ENCODE results near the gene ACSS1.

ACSS1 gene

DNA sequence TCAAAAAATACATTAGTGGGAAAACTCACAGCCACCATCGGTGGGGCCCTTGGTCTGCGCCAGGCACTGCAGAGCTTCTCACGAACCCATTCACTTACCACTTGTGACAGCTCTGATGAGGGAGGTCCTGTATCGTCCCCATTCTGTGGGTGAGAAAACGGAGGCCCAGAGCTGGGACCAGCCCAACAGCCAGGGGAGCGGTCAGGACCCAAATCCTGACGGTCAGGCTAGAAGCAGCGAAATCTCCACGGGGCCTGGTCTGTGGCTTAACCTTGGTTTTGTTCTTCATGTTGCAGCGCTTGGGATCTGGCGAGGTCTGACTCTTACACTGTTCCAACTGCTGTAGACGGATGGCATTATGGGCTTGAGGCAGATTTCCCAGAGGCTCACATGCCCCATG is 31.7 kb upstream of the ACSS1 start:
- H3K4me3 ChIP-seq (replicated peaks in 1 of 2; ENCODE audit: low read depth in 2 of 2, low read length in 2 of 2), result no peak overlapping the region
- DNase-seq (ENCODE audit: low read depth in 2 of 2), result no peak
- TF ChIP-seq, protein P1, sequence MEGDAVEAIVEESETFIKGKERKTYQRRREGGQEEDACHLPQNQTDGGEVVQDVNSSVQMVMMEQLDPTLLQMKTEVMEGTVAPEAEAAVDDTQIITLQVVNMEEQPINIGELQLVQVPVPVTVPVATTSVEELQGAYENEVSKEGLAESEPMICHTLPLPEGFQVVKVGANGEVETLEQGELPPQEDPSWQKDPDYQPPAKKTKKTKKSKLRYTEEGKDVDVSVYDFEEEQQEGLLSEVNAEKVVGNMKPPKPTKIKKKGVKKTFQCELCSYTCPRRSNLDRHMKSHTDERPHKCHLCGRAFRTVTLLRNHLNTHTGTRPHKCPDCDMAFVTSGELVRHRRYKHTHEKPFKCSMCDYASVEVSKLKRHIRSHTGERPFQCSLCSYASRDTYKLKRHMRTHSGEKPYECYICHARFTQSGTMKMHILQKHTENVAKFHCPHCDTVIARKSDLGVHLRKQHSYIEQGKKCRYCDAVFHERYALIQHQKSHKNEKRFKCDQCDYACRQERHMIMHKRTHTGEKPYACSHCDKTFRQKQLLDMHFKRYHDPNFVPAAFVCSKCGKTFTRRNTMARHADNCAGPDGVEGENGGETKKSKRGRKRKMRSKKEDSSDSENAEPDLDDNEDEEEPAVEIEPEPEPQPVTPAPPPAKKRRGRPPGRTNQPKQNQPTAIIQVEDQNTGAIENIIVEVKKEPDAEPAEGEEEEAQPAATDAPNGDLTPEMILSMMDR (IDR thresholded peaks at IDR 0.05; ENCODE audit: low read depth, low read length), result no peak

DNA sequence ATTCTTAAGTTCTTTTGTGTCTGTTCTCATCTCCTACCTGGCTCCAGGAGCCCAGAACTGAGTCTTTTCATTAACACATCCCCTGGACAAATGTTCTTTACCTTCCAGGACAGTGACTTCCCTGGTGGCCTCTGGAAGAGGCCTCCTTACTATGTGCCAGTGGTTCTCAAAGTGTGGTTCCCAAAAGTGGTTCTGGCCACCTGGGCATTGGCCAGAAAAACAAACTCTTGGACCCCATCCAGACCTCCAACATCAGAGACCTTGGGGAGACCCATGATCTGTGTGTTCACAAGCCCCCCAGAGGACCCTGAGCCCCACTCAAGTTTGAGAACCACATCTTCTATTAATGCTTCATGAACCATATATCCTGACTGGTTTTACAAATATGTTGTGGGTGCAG is 31.2 kb upstream of the ACSS1 start:
- H3K4me3 ChIP-seq (replicated peaks in 1 of 2; ENCODE audit: low read depth in 2 of 2, low read length in 2 of 2), result no peak overlapping the region
- no peak for DNase-seq (ENCODE audit: low read depth in 2 of 2)
- TF ChIP-seq, protein P1 (IDR thresholded peaks at IDR 0.05; ENCODE audit: low read depth, low read length), result no peak

DNA sequence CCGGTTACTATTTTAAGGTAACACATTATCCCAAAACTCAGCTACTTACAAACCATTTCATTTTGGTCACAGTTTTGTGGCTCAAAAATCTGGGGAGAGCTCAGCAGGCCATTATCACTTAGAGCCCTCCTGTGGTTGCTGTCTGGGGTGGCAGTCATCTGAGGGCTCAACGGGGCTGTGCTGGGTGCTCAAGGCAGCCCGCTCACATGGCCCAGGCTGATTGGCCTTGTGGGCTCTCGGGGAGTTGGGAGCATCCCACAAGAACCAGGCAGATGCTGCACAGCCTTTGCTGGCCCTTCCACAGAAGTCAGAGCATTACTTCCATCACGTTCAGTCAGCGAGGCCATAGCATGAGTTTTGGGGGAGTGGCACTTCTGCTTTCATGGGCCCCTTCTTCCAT is 30.3 kb upstream of the ACSS1 start:
- DNase-seq (ENCODE audit: low read depth in 2 of 2), result no peak
- TF ChIP-seq, protein P1 (IDR thresholded peaks at IDR 0.05; ENCODE audit: low read depth, low read length), result no peak

DNA sequence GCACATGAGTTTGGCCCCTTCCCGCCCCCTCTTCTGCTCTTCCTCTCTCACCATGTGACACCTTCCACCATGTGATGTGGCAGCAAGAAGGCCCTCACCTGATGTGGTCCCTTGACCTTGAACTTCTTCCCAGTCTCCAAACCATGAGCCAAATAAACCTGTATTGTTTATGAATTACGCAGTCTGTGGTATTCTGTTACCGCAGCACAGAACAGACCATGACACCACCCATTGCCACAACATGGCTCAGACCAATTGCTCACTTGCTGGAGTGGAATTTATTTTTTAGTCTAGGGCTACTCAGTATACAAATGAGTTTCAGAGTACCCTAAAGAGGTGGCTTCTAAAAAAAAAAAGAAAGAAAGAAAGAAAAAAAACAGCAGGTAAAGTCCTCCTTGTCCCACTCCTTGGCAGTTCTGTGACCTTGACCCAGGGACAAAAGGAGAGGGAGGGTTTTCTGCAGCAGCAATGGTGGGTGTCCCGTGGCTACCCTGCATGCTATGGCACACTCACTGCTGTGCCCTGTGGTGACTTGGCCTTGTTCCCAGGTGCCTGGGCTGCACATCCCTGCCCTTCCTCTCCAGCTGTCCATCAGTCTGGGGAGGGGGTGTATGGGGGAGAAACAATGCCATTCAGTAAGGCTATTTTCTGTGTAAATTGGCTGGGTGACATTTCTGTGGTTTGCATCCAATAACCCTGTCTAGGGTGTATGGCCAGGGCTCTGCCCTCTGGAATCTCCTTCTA is 29.4 kb upstream of the ACSS1 start:
- DNase-seq (ENCODE audit: low read depth in 2 of 2), result no peak
- TF ChIP-seq, protein P1 (IDR thresholded peaks at IDR 0.05; ENCODE audit: low read depth, low read length), result no peak
- no peak overlapping the region for H3K4me3 ChIP-seq (replicated peaks in 1 of 2; ENCODE audit: low read depth in 2 of 2, low read length in 2 of 2)

More for the DNA sequence above, 30.3 kb upstream of the ACSS1 start:
- no peak overlapping the region for H3K4me3 ChIP-seq (replicated peaks in 1 of 2; ENCODE audit: low read depth in 2 of 2, low read length in 2 of 2)

DNA sequence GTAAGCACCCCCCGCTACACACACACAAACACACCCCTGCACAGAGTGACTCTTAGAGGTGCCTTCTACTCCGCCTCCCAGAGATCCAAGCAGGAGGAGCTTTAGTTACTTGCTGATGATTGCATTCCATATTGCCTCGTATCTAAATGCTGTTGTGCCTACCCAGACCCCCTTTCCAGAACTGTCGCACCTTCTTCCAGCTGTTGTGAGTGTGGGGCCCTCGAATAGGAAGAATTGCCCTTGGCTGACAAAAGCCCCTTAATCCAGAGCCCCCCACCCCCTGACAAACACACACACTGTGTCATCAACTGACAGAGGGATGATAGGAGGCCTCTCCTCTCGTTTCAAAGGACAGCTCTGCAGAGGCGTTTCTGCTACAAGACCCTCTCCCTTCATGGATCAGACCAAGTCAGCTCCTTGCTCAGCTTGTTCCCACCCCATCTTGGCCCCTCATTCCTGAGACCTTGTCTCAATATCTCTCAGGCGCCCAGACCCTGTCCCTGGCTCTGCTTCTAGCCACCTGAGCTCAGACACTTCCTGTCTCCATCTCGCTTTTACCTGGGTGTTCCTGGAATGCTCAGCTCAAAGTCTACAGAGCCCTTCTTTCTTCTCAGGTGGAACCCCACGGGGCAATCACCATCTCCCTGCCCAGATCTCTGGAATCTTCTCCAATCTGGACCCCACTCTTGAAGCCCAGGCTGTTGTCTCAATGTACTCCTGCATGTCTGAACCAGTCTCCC is 28.0 kb upstream of the ACSS1 start:
- no peak for DNase-seq (ENCODE audit: low read depth in 2 of 2)
- TF ChIP-seq, protein P1 (IDR thresholded peaks at IDR 0.05; ENCODE audit: low read depth, low read length), result no peak
- H3K4me3 ChIP-seq (replicated peaks in 1 of 2; ENCODE audit: low read depth in 2 of 2, low read length in 2 of 2), result no peak overlapping the region

DNA sequence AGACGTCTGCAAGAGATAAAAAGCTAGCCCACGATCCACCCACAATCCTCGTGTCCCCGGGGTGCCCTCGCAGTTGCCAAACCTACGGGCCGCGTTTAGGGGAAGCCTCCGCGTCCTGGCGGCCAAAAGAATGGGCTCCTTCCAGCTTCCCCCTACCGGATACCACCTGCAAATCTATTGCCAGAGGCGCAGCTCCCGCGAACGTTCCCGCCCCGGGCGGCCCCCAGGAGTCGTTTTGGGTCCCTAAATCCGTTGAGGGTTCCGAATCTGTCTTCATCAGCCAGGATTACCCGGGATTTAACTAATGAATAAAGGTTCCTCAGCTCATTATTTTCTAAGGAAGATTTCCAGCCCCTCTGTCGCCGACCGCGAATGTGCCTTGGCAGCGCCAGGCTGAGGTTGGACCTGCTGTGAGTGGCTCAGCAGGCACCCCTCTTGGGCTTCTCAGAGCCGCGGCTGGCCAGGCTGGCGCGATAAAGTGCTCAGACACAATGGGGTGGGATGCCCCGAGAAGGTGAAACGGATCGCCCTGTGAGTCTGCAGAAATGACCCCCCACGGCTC is 26.8 kb upstream of the ACSS1 start:
- TF ChIP-seq, protein P1 (IDR thresholded peaks at IDR 0.05; ENCODE audit: low read depth, low read length), result no peak
- no peak overlapping the region for H3K4me3 ChIP-seq (replicated peaks in 1 of 2; ENCODE audit: low read depth in 2 of 2, low read length in 2 of 2)
- DNase-seq (ENCODE audit: low read depth in 2 of 2), result no peak

All from cardiac fibroblast (primary cell).